Loucy (cell line): ENCODE data around the gene TPCN1.

Source experiments
- EZH2phosphoT487 ChIP-seq: fragments of 200-600 bp; IDR thresholded peaks from 2 replicates; pipeline ENCODE4 v1.6.1; 2018; ENCODE audit warnings: antibody characterized with exemption, mild to moderate bottlenecking, moderate library complexity, borderline replicate concordance
- TF ChIP-seq, protein P1 (sequence below): fragments of 200-600 bp; sonication (generic); conservative IDR thresholded peaks from 2 replicates; pipeline ENCODE4 v1.5.1; 2014; ENCODE audit warnings: mild to moderate bottlenecking, antibody characterized with exemption, low read length

DNA sequence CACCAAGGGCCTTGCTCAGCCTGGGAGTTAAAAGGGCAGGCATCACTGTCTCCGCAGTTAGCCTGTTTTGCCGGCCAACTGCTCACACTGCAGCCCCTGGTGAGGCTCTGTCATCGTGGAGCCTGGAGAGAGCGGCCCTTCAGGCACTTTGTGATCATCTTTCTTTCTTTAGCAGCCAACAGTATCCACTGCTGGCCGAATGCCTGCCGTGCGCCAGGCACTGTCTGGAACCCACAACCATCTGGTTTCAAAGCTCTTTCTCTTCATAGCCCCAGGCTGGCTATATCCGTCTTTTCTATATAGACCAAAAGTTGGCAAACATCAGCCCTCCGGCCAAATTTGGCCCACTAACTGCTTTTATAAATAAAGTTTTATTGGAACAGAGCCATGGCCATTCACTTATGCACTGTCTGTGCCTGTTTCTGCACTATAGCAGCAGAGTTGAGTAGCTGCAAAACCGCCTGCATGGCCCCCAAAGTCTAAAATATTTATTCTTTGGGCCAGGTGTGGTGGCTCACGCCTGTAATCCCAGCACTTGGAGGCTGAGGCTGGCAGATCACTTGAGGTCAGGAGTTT lies 84.1 kb downstream of the TPCN1 start:
- TF ChIP-seq, protein P1, sequence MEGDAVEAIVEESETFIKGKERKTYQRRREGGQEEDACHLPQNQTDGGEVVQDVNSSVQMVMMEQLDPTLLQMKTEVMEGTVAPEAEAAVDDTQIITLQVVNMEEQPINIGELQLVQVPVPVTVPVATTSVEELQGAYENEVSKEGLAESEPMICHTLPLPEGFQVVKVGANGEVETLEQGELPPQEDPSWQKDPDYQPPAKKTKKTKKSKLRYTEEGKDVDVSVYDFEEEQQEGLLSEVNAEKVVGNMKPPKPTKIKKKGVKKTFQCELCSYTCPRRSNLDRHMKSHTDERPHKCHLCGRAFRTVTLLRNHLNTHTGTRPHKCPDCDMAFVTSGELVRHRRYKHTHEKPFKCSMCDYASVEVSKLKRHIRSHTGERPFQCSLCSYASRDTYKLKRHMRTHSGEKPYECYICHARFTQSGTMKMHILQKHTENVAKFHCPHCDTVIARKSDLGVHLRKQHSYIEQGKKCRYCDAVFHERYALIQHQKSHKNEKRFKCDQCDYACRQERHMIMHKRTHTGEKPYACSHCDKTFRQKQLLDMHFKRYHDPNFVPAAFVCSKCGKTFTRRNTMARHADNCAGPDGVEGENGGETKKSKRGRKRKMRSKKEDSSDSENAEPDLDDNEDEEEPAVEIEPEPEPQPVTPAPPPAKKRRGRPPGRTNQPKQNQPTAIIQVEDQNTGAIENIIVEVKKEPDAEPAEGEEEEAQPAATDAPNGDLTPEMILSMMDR, result no peak
- no peak for TF ChIP-seq EZH2phosphoT487
